Stimulated activated CD4-positive, alpha-beta T cell treated with anti-CD3 and anti-CD28 coated beads, Interleukin-1b, Interleukin-23, amount 100 ng/mL, for 1 hour (primary cell): ENCODE data around the gene MASP2.
A peak's percentile ranks its signal among the peaks of the same experiment; 100 is the strongest.
"Not testable (repeated sequence)": the region's sequence is repeated elsewhere in the genome, so short reads cannot be mapped to it uniquely, and the experiment has no call there.

Source experiments
- DNase-seq, 2 donors: peaks; one replicate each; pipeline ENCODE4 v3.0.0-alpha.2; 2020; ENCODE audit warnings: low read depth in 2 of 2

MASP2 gene

GRCh38 chr1:11046625-11047365 lies at the start of gene MASP2:
Gene MASP2, minus strand, starts transcription at chr1:11047239. Its CDS starts 32 bp downstream, at chr1:11047207.
- DNase-seq: no peak

GRCh38 chr1:11083784-11084183 lies 36.7 kb upstream of the MASP2 start:
- DNase-seq: not testable (repeated sequence)

GRCh38 chr1:11080931-11081330 lies 33.9 kb upstream of the MASP2 start:
- DNase-seq: no peak

GRCh38 chr1:11078631-11079030 lies 31.6 kb upstream of the MASP2 start:
- DNase-seq: no peak

- DNase-seq: not testable (repeated sequence)
Measured at GRCh38 chr1:11073398-11073797, 26.4 kb upstream of the MASP2 start.

- DNase-seq: no peak
Measured at GRCh38 chr1:11072216-11072917, 25.3 kb upstream of the MASP2 start.

- no peak for DNase-seq
Measured at GRCh38 chr1:11071463-11072215, 24.6 kb upstream of the MASP2 start.

GRCh38 chr1:11070876-11071275 lies 23.8 kb upstream of the MASP2 start:
- DNase-seq: no peak

- no peak for DNase-seq
Measured at GRCh38 chr1:11068600-11069473, 21.8 kb upstream of the MASP2 start.

GRCh38 chr1:11067716-11068599 lies 20.9 kb upstream of the MASP2 start:
- DNase-seq: no peak

- DNase-seq: no peak
Measured at GRCh38 chr1:11065796-11066195, 18.8 kb upstream of the MASP2 start.

GRCh38 chr1:11064942-11065341 lies 17.9 kb upstream of the MASP2 start:
- DNase-seq: no peak

- not testable (repeated sequence) for DNase-seq
Measured at GRCh38 chr1:11063937-11064537, 17.0 kb upstream of the MASP2 start.

- no peak for DNase-seq
Measured at GRCh38 chr1:11062965-11063401, 15.9 kb upstream of the MASP2 start.

- DNase-seq: no peak
Measured at GRCh38 chr1:11061652-11062365, 14.8 kb upstream of the MASP2 start.

GRCh38 chr1:11059968-11060830 lies 13.2 kb upstream of the MASP2 start, which contains the start of gene SRM:
Gene SRM, minus strand, starts transcription at chr1:11060018. Its CDS starts 75 bp downstream, at chr1:11059943.
- DNase-seq: peak; percentile 77 to 81

GRCh38 chr1:11059155-11059967 lies 12.3 kb upstream of the MASP2 start:
- DNase-seq: no peak
